GM21447 (cell line): ENCODE data around the gene TPM2.

ENCODE experiments used
- ATAC-seq: cut with Tn5 transposase; IDR thresholded peaks from one replicate; pipeline ENCODE4 v1.9.1; 2021; ENCODE audit not compliant: unreplicated experiment

Gene TPM2

DNA sequence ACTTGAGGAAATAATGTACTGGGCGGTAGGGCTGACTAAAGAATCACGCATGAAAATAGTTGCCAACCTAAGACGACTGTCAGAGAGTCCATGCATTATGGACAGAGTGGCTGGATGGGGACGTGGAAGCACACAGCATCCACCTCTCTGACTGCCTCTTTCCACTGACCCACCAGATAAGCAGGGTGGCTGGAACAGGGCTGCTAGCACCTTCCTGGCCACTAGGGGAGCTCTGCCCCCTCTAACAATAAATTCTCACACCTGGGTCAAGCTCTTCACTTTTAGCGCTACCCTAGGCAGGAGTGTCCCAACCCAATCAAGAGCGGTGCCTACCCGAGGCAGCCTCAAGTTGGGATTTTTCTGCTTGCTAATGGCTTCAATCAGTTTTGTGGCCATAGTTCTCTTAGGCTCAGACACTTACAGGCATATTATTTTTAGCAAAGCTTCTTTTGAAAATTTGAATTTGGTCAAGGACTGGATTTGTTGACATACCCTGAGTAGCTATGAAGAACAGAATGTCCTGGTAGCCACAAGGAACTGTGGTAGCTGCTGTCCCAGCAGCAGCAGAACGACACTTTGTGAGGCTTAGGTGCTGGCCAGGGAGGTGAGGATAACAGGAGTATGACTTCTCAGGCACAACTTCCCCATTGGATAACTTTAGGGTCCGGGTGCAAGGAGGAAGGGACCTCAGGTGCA is 6.9 kb upstream of the TPM2 start:
- peak; percentile 75 for ATAC-seq

- ATAC-seq, result no peak
Observed at GRCh38 chr9:35695943-35696401, 6.2 kb upstream of the TPM2 start.

- no peak for ATAC-seq
Observed at GRCh38 chr9:35691757-35692301, 2.1 kb upstream of the TPM2 start.

DNA sequence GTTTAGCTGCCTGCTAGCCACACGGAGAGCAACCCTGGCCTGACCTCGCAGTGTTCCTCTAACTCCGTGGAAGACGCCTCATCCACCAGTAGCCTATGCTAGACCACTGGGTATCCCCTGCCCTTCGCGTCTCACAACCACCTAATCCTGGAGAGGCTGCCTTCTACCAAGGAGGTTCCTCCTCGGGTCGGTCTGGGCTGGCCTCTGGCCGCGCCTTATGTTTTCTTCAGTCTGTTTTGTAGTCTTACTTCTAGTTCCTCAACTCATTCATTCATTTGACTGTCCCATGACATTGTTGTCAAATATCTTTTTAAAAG is 1.6 kb upstream of the TPM2 start:
- ATAC-seq, result no peak

- no peak for ATAC-seq
Observed at GRCh38 chr9:35690614-35691333, 1.0 kb upstream of the TPM2 start.

GRCh38 chr9:35690294-35690613 is 529 bp upstream of the TPM2 start:
- no peak for ATAC-seq

- ATAC-seq, result no peak
Observed at GRCh38 chr9:35688558-35689541, 875 bp downstream of the TPM2 start.

DNA sequence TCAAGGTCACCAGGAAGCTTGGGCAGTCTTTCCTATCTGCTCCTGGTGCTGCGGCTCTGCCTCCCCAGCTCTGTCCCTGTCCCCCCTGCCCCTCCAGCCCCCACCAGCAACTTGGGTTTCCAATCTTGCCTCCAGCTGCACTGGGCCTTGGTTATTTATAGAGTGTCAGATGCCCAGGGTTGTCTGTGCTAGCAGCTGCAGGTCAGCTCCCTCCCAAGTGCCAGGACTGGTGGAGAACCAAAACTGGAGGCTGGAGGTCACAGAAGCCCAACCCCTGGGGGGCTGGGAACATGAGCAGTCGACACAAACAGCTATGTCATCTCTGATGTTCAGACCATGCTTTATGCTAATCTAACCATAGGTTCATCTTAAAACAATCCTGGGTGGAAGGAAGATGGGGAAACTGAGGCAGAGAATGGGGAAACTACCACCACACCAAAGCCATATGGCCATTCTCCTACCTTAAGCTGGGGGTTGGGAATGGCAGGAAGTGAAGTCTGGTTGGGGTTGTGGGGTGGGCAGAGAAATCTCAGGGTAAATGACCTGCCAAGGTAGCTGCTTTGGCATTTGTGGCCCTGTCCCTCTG is 1.7 kb downstream of the TPM2 start:
- no peak for ATAC-seq

DNA sequence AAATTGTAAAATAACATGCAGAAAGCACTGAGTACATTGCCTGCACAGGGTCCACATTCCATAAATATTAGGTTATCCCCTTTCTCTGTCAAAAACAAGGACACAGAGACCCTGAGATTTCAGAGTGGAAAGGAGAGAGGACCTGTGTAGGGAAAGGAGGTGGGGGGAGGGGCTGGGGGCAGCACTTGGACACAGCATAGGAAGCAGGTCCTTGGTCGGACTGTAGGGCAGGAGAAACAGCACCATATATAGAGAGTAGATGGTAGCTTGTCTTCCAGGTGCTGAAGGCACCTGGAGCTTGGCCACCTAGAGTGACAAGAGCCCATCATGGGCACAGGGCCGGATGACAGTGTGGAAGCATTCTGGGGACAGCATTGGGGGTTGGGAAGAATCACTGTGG is 2.4 kb downstream of the TPM2 start:
- ATAC-seq, result no peak

GRCh38 chr9:35686222-35687203 is 3.2 kb downstream of the TPM2 start:
- ATAC-seq, result no peak

DNA sequence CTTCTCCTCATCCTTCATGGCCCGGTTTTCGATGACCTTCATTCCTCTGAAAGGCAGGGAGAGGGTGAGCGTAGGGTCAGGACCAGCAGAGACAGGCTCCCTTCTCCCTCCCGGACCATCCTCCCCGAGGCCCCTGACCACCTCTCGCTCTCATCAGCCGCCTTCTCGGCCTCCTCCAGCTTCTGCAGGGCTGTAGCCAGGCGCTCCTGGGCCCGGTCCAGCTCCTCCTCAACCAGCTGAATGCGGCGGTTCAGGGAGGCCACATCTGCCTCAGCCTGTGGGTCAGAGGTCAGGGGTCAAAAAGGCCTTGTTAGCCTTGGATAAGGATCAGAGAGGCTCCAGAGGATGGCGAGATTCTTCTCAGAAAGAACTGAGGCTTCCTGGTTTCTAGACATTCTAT is 4.2 kb downstream of the TPM2 start:
- no peak for ATAC-seq

DNA sequence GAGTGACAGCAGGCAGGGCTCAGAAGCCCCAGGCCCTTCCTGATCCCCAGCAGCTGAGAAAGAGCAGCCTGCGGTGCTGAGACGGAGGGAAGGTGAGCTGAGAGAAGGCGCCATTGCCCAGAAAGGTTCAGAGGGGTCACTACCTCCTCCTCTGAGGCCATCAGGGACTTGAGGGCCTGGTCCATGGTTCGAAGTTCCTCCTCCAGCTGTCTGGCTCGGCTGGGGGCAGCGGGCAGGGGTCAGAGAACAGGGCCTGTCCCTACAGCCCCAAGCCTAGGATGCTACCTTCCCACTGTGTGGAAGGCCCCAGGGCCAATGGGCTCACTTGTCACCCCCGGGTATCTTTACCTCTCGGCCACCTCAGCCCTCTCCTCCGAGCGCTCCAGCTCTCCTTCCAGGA is 4.8 kb downstream of the TPM2 start:
- no peak for ATAC-seq

- ATAC-seq, result no peak
Observed at GRCh38 chr9:35683323-35683722, 6.4 kb downstream of the TPM2 start.

GRCh38 chr9:35682520-35683315 is 7.0 kb downstream of the TPM2 start:
- ATAC-seq, result no peak

DNA sequence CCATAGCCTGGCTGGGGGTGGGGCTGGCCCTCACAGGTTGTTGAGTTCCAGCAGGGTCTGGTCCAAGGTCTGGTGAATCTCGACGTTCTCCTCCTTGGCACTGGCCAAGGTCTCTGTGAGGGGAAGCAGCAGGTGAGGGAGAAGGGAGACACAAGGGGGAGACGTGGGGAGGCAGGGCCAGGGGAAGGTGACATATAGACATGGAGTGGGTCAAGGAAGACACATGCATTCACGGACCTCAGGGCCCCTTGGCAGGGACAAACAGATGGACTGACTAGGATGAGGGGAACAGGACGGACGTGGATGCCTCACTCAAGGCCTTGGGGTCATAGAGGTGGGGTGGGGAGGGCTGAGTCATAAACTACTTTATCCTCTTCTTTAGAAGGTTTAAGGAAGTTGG is 7.7 kb downstream of the TPM2 start:
- ATAC-seq, result no peak

DNA sequence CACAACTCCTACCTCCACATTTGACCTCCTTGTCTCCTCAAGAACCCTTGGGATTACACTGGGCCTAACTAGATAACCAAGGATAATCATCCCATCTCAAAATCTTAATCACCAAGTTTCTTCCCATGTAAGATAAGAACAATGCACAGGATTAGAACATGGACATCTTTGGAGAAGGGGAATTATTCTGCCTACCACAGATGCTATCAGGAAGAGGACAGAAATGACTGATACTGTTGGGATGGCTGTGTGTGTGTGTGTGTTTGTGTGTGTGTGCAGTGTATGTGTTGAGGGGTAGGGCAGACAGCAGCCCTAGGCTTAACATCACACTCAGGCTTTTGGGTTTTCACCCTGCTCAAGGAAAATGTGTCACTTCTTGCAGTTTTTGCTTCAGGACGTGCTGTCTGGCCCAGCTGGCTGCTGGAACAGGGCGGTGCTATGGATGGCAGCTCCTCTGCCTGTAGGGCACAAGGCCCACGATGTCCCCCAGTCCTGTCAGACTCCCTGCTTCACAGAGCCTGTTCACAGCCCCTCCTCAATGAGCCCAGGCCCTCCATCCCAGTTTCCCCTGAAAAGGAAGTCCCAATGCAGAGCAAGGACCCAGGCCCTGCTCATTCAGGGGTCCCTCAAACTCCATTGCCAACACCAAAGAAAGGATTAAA is 8.3 kb downstream of the TPM2 start:
- no peak for ATAC-seq

DNA sequence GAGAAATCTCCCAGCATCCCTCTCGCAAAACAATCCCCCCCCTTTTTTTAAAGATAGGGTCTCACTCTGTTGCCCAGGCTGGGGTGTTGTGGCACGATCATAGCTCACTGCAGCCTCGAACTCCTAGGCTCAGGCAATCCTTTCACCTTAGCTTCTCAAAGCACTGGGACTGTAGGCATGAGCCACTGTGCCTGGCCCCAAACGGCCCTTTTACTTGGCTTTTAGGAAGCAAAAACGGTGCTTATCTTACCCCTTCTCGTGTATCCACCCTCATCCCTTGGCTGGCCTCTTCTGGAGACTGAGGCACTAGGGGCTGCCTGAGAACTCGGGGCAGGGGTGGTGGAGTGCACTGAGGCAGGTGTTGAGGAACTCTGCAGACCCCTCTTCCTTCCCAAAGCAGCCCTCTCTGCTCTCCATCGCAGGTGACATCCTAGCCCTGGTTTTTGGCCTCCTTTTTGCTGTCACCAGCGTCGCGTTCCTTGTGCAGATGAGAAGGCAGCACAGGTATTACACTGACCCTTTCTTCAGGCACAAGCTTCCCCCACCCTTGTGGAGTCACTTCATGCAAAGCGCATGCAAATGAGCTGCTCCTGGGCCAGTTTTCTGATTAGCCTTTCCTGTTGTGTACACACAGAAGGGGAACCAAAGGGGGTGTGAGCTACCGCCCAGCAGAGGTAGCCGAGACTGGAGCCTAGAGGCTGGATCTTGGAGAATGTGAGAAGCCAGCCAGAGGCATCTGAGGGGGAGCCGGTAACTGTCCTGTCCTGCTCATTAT is 9.2 kb downstream of the TPM2 start:
- ATAC-seq, result no peak

GRCh38 chr9:35679766-35680330 is 9.9 kb downstream of the TPM2 start:
- ATAC-seq, result no peak
